Measurements from ENCODE around the gene CIRBP.

Gene CIRBP

DNA sequence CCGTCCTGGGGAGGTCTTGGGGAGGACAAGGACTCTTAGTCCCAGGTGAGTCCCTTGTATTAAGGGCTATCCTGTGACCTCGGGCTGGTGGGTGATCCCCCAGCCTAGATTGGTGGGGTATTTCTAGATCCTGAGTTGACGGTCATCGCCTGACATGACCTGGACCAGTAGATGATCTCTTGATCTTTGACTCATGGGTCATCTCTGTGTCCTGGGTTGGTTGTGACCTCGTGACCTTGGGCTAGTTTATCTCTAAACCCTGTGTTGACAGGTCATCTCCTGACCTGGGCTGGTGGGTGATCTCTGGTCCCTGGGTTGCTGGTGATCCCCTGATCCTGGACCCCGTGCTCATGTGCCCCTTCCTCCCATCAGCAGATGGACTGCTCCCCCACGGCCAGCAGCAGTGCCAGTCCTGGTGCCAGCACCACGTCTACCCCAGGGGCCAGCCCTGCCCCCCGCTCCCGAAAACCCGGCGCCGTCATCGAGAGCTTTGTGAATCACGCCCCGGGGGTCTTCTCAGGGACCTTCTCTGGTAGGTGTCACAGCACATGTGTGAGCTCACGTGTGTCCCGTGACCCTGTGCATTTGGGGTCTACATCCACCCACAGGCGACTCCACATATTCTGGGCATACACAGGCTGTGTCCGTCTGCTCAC, 14.5 kb upstream of the CIRBP start:
- DNase-seq (ENCODE audit: low read depth in 1 of 2, low spot score in 1 of 2), result no peak

DNA sequence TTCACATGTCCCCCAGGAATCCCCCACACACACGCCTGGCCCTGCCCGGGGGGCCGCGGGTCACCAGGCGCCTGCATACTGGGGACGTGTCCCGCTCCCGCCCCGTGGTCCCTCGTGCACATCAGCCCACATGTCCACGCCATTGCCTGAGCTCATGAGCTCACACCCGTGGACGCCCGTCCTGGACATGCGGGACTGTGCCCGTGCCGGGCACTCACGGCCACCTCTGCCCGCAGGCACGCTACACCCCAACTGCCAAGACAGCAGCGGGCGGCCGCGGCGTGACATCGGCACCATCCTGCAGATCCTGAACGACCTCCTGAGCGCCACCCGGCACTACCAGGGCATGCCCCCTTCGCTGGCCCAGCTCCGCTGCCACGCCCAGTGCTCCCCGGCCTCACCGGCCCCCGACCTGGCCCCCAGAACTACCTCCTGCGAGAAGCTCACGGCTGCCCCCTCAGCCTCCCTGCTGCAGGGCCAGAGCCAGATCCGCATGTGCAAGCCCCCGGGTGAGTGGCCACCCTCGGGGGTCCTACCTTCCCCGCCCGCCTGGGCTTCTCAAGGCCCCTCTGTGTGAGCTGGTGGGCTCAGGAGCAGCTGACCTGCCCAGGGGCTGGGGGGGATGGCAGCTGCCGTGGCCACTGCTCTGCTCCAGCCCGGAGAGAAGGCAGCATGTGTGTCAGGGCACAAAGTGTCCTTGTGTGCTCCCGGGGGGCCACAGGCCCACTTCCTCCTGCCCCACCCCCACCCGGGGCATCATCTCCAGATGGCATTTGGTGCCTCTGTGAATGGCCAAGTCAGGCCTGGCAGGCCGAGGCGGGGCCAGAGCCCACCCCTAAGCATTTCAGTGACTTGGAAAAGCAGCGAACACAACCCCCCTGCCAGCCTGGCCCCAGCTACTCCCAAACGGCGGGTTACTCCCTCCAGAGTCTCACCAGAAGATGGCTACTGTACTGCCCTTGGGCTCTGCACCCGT, 13.7 kb upstream of the CIRBP start:
- DNase-seq (ENCODE audit: low read depth in 1 of 2, low spot score in 1 of 2), result no peak

DNA sequence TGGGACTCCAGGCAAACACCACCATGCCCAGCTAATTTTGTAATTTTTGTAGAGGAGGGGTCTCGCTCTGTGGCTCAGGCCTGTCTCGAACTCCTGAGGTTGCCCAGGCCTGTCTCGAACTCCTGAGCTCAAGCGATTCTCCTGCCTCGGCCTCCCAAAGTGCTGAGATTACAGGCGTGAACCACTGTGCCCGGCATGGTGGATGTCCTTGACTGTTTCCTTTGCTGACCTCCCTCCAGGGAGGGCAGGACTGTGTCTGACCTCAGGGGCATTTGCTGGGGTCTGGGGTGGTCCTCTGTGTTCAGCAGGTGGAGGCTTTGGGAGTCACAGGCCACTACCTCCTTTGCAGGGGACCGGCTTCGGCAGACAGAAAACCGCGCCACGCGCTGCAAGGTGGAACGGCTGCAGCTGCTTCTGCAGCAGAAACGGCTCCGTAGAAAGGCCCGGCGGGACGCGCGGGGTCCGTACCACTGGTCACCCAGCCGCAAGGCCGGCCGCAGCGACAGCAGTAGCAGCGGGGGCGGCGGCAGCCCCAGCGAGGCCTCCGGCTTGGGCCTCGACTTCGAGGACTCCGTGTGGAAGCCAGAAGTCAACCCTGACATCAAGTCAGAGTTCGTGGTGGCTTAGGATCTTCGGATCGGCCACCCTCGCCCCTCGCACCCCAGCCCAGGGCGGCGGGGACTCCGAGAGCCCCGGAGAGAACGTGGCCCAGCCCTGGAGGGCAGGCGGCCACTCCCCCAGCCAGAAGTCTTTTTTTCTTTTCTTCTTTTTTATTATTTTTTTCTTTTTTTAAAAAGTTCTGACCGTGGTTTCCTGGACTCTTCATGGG, 12.3 kb upstream of the CIRBP start:
- DNase-seq (ENCODE audit: low read depth in 1 of 2, low spot score in 1 of 2), result no peak

DNA sequence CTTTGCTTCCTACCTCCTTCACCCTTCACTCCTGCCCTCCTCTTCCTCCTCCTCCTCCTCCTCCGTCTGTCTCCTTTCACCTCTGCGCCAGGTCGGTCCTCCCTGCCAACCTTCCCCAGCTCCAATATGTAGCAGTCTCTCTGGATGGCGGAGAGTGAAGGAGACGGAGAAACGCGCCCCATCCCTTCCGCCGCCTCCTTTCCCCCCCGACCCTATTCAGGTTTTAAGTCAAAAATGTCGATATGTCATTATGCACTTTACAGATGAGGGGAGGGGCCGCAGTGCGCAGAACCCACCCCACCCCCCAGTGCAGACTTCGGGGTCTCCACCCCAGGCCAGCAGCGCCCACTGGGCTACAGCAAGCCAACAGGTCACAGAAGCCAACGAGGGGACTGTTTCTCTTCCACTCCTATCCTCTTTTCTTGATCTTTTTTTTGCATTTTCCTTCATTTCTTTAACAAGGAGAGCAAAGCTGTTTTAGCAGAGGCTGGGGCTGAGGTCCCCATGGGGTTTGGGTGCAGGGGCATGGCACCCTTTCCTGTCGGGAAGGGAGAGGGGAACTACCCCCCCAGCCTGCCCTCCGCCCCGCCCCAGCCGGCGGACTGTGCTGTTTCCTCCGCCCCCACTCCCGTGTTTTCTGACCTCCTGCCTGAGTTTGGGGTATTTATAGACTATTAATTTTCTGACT, 11.5 kb upstream of the CIRBP start:
- no peak for DNase-seq (ENCODE audit: low read depth in 1 of 2, low spot score in 1 of 2)

DNA sequence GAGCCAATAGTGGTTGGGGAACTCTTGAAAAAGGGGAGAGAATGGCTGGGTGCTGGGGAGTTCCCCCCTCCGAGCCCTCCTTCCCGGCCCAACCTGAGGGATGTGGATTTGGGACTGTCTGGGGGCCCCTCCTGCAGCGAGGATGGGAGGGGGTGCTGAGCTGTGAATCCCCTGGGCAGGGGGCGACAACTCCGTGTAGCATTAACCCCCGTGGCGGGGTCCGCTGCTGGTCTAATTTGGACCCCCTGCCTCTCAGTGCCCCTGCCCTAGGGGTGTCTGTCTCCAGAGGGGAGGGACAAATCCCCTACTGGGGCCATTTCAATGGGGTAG, 11.0 kb upstream of the CIRBP start:
- no peak for DNase-seq (ENCODE audit: low read depth in 1 of 2, low spot score in 1 of 2)

DNA sequence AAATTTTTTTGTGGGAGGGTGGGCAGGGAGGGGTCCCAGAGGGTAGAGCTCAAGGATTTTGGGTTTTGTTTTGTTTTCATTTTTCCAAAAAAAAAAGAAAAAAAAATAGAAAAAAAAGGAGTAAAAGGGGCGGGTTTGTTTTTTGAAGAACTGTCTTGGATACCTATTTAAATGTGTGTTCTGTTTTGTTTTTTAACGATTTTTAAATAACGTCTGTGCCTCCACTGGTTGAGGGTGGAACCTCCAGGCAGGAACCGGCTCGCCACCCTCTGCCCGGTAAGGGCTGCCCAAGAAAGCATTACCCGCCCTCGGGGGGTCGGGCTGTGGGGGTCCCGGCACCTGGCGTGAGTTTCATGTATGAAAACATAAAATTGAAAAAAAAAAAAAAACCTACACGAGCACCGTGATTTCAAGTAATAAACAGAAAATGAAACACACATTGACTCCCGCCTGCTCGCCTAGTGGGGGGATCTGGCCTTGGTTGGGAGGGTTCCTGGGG, 10.4 kb upstream of the CIRBP start:
- no peak for DNase-seq (ENCODE audit: low read depth in 1 of 2, low spot score in 1 of 2)

DNA sequence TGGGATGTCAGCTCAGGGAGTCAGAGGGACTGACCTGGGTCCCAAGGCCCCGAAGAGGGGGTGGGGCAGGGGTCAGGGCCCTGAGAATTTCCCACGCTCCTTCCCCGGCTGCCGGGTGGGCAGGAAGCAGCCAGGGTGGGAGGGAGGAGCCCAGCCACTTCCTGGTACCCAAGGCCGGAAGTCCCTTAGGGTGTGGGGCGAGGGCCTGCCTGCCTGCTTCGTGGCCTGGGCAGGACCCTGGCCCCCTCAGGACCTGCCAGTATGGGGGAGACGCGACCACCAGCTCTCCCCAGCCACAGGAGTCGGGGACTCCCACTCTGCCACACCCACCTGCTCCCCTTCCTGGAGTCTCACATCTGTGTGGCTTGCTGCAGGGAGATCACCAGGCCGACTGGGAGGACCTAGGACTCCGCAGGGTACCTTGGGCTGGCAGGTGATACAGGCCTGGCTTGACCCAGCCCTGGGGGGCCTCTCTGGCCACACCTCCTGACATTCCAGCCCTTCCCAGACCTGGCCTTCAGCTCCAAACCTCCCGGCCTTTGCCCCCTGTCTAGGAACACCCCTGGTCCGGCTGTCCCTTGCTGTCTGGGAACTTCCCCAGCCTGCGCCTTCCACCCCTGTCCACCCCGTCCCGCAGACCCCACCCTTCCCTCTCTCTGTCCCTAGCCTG, 9.8 kb upstream of the CIRBP start:
- peak in 1 of 2 donors; percentile 54 for DNase-seq (ENCODE audit: low read depth in 1 of 2, low spot score in 1 of 2)

DNA sequence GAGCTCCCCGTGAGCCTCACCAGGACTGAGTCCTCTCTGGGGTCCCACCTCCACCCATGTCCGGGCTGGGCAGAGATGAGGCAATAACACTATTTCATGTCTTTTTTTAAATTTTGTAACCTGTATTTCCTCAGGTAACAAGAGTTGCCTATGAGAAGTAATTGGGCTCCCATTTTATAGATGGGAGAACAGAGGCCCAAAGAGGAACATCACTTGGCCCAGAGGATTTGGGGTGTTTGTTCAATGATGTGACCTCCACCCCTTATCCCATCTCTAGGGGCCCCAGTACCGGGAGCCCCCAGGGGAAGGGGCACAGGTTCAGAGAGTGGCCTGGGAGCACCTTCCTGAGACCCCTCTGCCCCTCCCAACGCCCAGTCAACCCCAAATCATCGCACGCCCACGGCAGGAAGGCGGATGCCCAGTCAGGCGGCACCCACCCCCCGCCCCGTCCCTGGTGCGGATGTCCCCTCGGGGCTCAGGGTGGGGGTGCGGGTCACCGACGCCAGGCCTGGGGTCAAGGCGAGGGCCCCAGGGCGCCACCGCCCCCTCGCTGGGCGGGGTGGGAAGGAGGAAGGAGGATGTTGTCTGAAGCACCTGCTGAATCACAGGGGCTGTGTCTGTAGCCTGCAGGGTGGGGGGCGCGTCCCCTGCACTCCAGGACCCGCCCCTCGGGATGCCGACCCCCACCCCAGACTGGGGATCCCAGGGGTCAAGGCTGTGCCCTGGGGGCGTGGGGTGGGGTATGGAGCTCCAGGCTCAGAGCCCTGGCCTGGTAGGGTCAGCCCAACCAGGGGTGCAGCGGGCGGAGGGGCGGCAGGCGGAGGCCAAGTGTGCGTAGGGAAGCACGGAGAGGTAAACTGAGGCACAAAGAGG, 9.0 kb upstream of the CIRBP start:
- no peak for DNase-seq (ENCODE audit: low read depth in 1 of 2, low spot score in 1 of 2)

DNA sequence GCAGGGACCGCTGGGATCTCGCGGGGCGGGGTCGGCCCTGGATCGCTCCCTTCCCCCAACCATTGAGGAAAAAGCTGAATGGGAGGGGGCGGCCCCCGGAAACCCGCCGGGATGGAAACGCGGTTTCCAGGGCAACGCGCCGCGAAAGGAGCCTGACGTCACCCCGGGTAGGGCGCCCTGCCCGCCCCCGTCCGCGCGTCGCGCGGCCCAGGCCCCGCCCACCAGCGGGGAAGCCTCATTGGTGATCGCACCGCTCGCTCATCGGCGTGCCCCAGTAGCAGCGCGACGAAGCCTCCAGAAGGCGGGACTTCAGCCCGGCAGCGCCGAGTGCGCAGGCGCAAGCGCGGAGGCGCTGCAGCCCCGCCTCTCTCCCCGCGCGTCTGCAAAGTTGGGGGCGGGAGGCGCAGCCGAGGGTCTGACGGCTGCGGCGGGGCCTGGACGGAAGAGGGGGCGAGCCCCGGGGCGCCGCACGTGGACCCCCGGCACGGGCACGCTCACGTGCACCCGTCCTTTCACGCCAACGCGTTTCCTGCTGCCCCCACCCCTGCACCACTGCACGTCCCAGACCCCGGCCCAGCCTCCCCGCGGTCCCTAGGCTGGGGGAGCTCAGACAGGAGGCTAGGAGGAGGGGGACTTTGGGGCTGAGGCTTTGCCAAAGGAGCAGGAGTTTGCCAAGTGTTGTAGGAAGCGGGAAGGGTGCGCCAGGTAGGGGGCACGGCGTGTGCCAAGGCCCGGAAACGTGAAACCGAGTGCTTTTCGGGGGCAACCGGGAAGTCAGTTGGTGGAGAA, 8.2 kb upstream of the CIRBP start:
- peak; percentile 96 to 97 for DNase-seq (ENCODE audit: low read depth in 1 of 2, low spot score in 1 of 2)

DNA sequence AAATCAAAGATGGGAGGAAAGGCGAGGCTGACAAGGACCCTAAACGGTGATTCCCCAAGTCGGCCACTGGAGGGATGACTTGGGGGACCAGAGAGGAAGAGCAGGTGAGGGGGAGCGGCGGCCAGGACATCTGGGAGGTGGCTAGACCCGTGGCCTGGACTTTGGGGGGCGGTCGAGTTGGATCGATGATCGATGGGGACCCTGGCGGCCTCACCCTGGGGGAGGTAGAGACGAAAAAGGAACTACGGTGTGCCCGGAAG, 7.7 kb upstream of the CIRBP start:
- DNase-seq (ENCODE audit: low read depth in 1 of 2, low spot score in 1 of 2), result no peak

DNA sequence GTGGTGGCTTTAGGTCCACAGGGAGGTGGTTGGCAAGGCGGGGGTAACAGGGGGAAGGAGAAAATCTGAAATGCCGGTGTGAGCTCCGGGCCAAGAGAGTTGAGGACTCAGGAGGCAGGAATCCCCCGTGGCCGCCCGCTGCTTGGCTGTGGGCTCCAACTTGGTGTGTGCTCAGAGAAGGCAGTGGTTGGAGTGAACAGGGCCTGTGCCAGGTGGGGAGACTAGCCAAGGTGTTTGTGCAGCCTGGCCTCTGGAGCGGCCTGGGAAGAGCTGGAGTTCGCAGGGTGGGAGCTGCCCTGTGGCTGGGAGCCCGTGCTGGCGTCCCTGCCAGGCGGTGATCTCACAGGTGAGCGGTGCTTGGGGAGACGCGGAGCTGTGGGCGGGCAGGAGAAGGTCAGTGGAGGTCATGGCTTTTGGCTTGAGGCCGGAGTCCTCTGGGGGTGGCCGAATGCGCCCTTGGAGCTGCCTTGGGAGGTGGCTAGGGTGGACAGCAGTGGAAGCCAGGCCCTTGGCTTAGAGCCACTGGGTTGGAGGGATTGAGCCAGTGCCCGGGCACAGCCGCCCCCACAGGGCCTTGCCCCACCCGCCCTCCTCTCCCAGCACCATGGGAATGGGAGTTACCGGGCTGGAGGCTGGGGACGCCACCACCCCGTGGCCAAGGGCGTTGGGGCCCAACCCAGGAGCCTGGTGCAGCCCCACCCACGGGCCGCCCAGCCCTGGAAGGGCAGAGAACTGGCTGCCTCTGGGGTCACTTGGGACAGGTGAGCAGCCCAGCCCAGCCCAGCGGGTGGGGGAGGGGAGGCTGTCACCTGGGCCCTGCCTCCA, 7.1 kb upstream of the CIRBP start:
- no peak for DNase-seq (ENCODE audit: low read depth in 1 of 2, low spot score in 1 of 2)

DNA sequence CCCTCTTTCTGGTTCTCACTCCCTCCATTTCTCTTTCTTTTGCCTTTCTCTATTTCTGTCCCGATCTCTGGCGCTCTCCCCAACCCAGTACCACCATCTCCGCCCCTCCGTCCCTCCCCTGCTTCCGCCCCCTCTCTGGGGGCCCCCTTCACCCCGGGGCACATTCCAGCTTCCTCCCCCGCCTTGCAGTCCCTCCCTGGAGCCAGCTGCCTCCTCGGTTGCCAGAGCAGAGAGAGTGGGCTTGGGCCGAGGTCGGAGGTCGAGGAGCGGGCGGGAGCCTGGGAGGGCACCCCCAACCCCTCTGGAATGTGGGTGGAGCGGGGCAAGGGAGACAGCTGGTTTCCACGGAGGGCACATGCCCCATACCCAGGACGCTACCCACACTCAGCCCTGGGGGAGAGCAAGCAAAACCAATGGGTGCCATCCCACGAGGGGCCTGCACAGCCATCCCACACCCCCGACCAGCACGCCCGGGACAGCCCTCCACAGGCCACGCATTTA, 6.5 kb upstream of the CIRBP start:
- DNase-seq (ENCODE audit: low read depth in 1 of 2, low spot score in 1 of 2), result no peak

DNA sequence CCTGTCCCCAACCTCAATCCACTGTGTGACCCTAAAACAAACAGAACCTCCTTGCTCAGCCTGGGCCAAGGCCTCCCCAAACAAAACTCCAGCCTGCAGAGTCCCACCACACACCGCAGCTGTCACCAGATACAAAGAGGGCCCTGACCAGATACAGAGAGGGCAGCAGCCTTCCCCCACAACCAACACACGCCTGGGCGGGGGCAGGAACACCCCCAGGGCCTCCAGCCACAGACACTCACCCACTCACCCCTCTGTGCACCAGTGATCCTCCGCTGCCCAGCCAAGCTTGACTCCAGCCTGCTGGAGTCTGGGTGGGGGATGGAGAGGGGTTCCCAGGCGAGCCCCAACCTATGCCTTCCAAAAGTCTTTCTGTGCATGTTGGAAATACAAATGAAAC, 5.9 kb upstream of the CIRBP start:
- DNase-seq (ENCODE audit: low read depth in 1 of 2, low spot score in 1 of 2), result no peak

DNA sequence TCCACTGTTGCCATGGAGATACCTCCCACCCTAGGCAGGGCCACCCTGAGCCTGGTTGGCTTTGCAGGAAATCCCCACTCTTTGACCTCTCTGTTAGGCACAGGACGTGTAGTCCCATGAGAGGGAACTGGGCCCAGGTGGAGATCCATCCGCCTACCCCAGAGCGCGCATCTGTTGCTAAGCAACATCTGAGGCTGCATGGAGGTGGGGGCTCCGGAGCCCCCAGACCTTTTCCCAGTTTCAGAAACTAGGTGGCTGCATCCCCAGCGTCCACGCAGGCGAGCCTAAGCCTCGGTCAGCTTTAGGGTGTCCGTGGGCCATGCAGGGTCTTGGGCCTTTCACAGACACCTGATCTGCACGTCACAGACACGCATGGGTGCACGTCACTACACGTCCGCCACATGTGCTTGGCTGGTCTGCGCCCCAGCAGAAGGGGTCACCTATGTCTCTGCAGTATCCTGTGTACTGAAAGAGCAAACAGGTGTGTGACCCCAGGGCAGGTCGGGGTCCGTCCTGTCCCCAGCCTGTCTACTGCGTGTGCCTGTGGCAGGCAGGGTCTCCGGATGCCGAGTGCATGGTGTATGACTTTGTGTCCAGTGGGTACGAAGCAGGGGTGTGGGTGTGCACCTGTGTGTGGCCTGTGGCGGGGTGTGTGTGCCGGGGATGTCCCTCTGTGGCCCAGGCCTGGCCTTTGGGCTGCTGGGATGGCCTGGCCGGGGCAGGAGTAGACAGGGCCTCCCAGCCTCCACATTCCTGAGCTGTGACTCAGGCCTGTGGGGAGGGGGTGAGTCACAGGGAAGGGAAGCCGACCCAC, 4.1 kb upstream of the CIRBP start:
- DNase-seq (ENCODE audit: low read depth in 1 of 2, low spot score in 1 of 2), result no peak

DNA sequence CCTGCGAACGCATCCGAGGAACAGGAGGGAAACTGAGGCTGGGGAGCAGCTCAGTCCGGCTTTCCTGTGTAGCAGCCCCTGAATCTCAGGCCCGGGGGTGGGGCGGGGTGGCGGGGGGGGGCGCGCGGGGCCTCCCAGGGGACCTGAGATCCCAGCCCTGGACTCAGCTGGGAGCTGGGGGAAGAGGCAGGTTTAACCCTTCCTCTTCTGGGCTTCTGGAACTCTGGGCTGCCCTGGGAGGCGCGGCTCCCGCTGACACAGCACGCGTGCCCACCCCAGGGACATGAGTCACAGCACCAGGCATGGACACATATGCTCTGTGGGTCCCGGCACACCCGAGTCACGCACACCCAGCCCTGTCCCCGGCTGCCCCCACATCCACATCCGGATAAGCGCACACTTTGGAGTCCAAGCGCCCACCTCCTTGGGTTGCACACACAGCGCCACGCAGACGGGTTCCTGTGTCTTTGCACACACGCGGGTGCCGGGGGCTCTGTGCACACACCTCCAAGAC, 3.5 kb upstream of the CIRBP start:
- no peak for DNase-seq (ENCODE audit: low read depth in 1 of 2, low spot score in 1 of 2)

DNA sequence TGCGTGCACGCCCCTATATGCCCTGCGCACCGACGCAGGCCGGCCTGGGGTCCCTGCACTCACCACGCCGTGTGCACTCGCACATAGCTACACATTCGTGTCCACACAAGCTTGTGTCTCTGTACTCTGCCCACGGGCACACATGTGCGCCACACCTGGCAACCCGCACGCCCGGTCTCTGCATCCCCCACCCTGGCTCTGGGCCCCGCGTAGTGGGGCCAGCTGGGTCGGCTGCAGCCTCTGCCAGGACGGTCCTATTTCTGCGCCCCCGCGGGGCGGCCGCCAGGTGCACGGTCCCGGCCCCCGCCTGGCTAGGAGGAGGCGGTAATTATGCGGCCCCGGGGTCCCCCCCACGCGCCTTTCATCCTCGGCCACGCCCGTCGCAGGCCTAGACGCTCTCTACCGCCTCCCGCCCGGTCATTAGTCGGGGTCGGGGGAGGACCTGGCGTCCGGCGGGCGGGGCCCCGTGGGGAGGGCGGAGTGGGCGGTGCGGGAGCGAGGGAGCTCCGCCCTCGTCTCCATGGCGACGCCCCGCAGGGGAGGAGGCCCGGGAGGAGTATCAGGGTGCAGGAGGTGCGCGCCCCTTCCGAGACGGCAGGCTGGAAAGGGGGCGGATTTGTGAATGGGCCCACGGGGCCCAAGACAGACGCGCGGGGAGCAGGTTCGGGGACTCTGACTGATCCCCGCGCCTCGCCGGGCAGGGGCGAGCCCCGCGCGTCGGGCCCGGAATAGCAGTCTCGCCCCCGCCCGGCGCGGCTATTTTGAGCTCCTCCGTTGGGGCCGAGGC, 2.8 kb upstream of the CIRBP start:
- peak; percentile 65 to 73 for DNase-seq (ENCODE audit: low read depth in 1 of 2, low spot score in 1 of 2)
